ENCODE data around the gene IGF1.
"Not testable (repeated sequence)": the region's sequence is repeated elsewhere in the genome, so short reads cannot be mapped to it uniquely, and the experiment has no call there.

The IGF1 gene

DNA sequence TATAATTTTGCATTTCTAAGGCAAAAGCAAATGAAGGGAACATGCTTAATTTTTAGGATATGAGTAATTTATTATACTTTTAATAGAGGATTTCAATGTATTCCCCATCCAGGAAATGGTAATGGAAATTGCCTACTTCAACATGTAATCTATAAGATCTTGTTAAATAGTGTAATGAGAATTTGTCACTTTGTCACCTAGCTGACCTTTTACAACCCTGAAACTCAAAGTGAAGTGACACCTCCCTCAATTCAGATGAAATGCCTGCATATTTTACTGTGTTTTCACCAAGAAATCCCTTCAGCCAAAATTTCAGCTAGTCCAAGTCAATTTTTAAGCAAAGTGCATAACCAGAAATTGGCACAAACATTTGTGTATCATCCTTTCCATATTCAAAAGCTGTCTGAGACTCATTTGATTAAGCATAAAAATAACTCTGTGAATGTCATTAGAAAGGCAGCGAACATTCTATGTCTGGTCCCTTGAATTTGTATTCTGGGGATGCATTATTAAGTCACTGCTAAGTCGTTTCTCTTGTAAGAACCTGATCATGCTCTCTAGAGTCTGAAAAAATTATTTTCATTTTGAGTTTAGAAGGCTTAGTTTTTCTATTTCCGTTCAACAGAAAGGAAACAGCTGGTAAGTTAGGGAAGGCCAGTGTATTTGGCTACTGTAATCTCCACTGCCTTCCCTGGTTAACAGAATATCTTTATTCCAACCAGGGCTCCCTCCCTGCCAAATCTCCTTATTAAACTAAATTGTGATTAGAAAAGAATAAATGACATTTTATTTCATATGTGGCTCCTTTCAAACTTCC lies 100.8 kb downstream of the IGF1 start:
- DNase-seq (ENCODE audit: low spot score) = no peak

GRCh38 chr12:102376781-102377180 lies 103.6 kb downstream of the IGF1 start:
- DNase-seq (ENCODE audit: low spot score) = no peak

GRCh38 chr12:102376181-102376747 lies 104.1 kb downstream of the IGF1 start:
- DNase-seq (ENCODE audit: low spot score) = no peak

DNA sequence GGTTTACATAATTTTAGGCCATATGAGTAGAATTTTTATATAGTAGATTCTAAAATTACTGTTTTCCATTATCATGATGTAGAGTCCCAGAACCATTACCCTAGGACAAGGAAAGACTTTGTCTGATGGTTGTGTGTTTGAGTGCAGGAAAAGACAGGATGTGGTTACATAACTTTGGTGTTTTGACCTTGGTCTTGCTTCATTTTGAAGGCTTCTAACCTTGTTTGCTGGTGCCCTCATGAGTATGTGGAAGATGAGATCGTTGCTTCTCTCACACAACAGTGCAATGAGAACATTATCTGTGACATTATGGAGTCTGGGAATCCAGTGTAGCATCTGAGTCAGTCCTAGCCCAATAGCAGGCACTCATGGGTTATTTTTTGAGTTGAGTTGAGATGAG lies 106.2 kb downstream of the IGF1 start:
- DNase-seq (ENCODE audit: low spot score) = no peak

DNA sequence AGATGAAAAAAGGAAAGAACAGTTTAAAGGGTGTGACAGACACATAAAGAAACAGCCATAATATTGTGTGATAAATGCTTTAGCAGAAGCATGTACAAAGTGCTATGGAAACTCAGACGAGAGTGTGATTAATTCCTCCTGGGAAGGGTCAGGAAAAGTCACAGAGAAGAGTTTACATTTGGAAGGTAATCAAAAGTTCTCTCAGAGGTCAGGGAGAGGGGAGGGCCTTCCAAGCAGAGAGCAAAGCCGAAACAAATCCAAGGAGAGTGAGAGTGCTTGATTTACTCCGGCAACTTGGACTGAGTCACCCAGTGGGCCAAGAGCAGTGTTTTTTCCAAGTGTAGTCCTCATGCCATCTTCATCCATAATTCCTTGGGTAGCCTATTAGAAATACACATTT lies 108.3 kb downstream of the IGF1 start:
- DNase-seq (ENCODE audit: low spot score) = no peak

DNA sequence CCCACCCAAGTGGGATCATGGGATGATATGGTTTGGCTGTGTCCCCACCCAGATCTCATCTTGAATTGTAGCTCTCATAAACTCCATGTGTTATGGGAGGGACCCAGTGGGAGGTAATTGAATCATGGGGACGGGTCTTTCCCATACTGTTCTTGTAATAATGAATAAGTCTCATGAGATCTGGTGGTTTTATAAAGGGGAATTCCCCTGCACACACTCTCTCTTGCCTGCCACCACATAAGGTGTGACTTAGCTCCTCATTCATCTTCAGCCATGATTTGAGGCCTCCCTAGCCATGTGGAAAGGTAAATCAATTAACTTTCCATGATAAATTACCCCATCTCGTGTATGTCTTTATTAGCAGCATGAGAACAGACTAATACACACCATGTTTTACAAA lies 109.2 kb downstream of the IGF1 start:
- DNase-seq (ENCODE audit: low spot score) = no peak

- DNase-seq (ENCODE audit: low spot score) = no peak
Measured at GRCh38 chr12:102369876-102370275, 110.5 kb downstream of the IGF1 start.

DNA sequence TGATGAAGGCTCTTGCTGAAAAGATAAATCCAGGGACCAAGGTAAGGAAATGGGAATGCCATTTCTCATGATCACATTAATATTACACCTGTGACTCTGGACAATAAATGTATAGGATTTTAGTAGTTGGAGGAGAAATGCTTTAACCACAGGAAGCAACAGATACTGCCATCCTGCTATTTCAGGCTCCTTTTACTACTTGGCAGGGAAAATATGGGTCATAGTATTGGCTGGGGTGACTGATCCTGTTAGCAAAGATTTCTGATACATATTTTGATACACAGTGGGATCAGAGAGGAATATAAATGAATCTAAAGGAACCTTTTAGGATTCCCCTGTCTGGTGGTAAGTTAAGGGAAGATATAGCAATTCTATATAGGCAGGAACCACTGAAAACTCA lies 115.0 kb downstream of the IGF1 start:
- no peak for DNase-seq (ENCODE audit: low spot score)

- DNase-seq (ENCODE audit: low spot score) = no peak
Measured at GRCh38 chr12:102364709-102365108, 115.7 kb downstream of the IGF1 start.

- DNase-seq (ENCODE audit: low spot score) = no peak
Measured at GRCh38 chr12:102356690-102357089, 123.7 kb downstream of the IGF1 start.

DNA sequence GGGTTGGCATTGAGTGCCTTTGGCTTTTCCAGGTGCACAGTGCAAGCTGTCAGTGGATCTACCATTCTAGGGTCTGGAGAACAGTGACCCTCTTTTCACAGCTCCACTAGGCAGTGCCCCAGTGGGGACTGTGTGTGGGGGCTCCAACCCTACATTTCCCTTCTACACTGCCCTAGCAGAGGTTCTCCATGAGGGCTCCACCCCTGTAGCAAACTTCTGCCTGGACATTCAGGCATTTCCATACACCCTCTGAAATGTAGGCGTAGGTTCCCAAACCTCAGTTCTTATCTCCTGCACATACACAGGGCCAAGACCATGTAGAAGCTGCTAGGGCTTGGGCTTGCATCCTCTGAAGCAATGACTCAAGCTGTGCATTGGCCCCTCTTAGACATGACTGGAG lies 126.1 kb downstream of the IGF1 start:
- not testable (repeated sequence) for DNase-seq (ENCODE audit: low spot score)

DNA sequence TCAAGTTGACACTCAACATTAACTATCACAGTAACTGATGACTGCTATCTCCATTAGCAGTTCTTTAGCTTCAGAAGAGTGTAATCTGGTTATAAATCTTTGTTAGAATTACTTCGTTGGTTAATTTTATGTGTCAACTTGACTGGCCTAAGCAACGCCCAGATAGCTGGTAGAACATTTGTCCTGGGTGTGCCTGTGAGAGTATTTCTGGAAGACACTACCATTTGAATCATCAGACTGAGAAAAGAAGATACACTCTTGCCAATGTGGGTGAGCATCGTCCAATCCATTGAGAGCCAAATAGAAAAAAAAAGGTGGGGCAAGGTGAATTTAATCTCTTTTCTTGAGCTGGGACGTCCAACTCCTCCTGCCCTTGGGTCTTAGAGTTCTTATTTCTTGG lies 129.0 kb downstream of the IGF1 start:
- DNase-seq (ENCODE audit: low spot score) = no peak

DNA sequence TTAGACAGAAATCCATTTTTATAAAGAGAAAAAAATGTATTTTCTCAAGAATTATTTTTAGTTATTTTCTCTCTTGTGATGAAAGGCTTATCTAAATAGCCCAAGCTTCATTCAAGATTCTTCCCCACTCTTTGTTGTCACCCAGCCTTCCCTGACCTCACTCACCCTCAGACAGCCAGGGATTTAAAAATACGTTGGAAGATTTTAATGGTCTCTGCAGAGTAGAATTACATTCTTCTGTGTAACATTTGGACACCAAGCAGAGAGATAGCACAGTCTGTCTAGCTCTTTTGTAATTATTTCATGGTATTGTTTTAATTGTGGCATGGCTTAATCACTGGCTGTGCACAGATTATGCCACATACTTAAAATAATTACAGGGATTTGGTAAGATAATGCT lies 130.3 kb downstream of the IGF1 start:
- no peak for DNase-seq (ENCODE audit: low spot score)

DNA sequence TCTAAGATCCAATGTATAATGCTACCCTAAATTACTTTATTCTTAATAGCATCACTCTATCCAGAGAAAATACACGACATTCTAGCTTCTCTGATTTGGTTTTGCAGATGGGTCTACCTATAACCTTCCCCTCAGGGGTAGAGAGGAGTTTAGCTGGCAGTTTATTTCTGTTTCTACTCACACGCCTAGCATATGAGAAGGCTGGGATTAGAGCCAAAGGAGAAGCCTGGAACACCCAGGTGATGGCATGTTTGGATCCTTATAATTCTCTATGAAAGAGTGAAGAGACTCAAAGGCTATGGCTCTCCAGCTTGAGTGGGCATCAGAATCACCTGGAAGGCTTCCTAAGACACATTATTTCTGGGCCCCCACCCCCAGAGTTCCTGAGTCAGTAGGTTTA lies 131.3 kb downstream of the IGF1 start:
- DNase-seq (ENCODE audit: low spot score) = no peak

GRCh38 chr12:102347811-102348210 lies 132.6 kb downstream of the IGF1 start:
- no peak for DNase-seq (ENCODE audit: low spot score)
